ENCODE data around the gene LGALS14.

DNA sequence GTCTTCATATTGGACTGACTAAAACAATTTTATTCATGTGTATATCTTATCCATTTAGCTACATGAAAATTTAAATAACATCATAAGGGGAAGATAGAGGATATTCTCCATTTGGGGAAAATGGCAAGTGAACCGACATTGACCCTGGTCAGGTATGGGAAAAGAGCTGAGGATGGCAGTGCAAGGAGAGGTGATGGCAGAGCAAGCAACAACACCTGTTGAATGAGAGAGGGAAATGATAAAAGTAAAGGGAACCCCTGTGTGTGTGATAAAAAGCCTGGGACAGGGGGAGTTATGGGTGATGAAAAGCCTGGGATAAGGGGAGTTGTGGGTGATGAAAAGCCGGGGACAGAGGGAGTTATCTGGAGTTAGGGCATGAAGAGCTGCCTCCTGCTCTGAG lies 29.6 kb downstream of the LGALS14 start:
- no peak for TF ChIP-seq POLR2A (IDR thresholded peaks at IDR 0.05)
- TF ChIP-seq, protein P1, sequence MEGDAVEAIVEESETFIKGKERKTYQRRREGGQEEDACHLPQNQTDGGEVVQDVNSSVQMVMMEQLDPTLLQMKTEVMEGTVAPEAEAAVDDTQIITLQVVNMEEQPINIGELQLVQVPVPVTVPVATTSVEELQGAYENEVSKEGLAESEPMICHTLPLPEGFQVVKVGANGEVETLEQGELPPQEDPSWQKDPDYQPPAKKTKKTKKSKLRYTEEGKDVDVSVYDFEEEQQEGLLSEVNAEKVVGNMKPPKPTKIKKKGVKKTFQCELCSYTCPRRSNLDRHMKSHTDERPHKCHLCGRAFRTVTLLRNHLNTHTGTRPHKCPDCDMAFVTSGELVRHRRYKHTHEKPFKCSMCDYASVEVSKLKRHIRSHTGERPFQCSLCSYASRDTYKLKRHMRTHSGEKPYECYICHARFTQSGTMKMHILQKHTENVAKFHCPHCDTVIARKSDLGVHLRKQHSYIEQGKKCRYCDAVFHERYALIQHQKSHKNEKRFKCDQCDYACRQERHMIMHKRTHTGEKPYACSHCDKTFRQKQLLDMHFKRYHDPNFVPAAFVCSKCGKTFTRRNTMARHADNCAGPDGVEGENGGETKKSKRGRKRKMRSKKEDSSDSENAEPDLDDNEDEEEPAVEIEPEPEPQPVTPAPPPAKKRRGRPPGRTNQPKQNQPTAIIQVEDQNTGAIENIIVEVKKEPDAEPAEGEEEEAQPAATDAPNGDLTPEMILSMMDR (IDR thresholded peaks at IDR 0.05 in 8 of 11, conservative IDR thresholded peaks at IDR 0.05 in 3 of 11) = no peak

Data from spleen (tissue), 7 donors.